ENCODE data around the gene MCF2L. TPM values are rescaled to one million over a fixed set of nuclear protein-coding genes. Genes with fewer than 3 reads are reported as not detected.
"Not testable (repeated sequence)": the region's sequence is repeated elsewhere in the genome, so short reads cannot be mapped to it uniquely, and the experiment has no call there.

The MCF2L gene
- total RNA-seq, 1 experiment from 2014 or later = 8.9 TPM

DNA sequence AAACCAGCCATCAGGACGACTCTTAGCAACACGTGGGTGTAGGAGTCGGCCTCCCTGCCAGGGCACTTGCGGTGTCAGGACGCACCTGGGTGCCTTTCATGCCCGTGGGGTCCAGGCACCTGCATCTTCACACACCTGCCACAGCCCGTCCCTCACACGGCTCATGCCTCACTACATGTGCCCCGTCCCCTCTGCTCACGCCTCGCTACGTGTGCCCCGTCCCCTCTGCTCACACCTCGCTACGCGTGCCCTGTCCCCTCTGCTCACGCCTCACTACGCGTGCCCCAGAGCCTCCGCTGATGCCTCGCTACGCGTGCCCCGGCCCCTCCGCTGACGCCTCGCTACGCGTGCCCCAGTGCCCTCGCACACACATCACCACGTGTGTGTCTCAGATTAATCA, 78.6 kb downstream of the MCF2L start:
- DNase-seq (ENCODE audit: low read depth, low spot score) = no peak
- in situ Hi-C loops (cut with HindIII; ENCODE audit: low pct_unique_long_range_greater_than_20kb, low sequenced_read_pairs) = no loop called here

DNA sequence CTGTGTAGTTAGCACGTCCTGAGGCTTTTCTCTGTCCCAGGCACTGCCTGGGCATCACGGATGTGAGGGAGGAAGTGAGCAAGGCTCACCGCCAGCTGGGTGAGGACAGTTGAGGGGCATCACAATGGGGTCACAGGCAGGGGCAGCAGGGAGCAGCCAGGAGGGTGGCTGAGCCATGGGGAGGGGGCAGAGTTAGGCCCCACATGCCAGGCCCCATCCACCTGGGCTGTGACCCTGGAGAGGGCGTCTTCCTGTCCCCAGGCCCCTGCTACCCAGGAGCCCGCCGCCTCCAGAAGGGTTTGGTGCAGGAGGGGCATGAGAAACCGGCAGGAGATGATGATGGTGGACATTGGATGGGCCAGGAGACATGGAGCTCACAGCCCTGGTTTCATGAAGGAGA, 79.8 kb downstream of the MCF2L start:
- DNase-seq (ENCODE audit: low read depth, low spot score) = no peak
- in situ Hi-C loops (cut with HindIII; ENCODE audit: low pct_unique_long_range_greater_than_20kb, low sequenced_read_pairs) = no loop called here

- DNase-seq (ENCODE audit: low read depth, low spot score) = no peak
- in situ Hi-C loops (cut with HindIII; ENCODE audit: low pct_unique_long_range_greater_than_20kb, low sequenced_read_pairs) = no loop called here
Observed at GRCh38 chr13:113049521-113049941, 80.5 kb downstream of the MCF2L start.

GRCh38 chr13:113049981-113050380, 81.0 kb downstream of the MCF2L start:
- DNase-seq (ENCODE audit: low read depth, low spot score) = no peak
- in situ Hi-C loops (cut with HindIII; ENCODE audit: low pct_unique_long_range_greater_than_20kb, low sequenced_read_pairs) = no loop called here

DNA sequence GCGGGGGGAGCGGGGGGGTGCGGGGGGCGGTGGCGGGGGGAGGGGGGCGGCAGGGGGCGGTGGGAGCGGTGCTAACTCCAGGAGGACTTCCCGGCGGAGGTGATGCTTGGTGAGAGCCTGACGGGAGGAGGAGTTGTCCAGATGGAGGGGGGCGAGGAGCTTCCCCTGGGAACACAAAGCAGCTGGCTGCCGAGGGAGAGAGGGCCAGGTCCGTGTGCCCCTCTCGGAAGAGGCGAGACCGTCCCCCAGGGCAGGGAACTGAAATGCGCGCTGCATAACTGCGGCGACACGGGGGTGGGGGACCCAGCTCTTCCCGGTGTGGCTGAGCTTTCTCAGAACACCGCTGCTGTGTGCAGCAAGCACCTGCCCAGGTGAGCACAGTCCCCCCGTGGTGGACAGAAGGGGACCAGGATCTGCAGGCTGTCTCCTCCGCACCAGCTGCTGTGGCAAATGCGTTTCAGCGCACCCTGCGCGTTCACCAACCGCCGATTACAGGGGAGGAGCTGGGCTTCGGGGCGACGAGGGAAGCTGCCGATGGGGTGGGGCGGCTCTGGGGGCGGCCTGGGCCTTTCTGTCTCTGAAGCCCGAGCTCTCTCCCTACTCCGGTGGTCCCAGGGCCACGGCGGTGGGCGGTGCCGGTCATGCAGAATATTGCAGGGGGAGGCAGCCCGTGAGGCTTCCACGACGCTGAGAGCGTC, 81.9 kb downstream of the MCF2L start:
- no peak for DNase-seq (ENCODE audit: low read depth, low spot score)
- in situ Hi-C loops (cut with HindIII; ENCODE audit: low pct_unique_long_range_greater_than_20kb, low sequenced_read_pairs) = no loop called here

DNA sequence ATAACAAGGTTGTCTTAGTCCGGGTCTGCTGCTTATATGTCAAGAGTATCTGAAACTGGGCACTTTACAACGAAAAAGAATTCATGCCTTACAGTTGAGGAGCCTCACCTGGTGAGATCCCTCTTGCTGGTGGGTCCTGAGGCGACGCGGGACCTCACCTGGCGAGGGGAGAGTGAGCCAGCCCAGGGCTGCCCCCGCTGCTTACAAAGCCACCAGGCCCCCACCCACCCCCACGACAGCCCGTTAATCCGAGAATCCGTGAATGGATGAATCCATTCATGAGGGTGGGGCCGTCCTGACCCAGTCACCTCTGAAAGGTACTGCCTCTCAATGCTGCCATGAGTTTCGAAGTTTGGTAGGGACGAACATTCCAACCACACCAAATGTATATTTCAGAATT, 82.6 kb downstream of the MCF2L start:
- no peak for DNase-seq (ENCODE audit: low read depth, low spot score)
- in situ Hi-C loops (cut with HindIII; ENCODE audit: low pct_unique_long_range_greater_than_20kb, low sequenced_read_pairs) = no loop called here

- no peak for DNase-seq (ENCODE audit: low read depth, low spot score)
Observed at GRCh38 chr13:113052206-113052605, 83.2 kb downstream of the MCF2L start.

DNA sequence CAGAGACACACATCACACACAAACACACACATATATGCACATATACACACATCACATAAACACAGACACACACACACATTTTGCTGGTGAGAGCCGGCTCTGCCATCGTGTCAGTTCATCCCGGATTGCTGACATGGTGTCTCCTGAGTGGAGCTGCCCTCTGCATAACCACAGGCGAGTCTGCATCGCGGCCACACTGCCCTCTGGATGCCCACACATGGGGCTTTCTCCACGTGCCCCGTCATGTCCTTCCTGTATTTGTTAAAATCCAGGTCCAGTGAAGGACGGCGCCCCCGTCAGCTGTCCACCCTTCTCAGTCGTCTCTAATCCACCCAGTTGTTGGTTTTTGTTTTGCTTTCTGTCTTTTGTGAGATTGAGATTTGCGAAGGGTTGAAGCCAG, 84.0 kb downstream of the MCF2L start:
- DNase-seq (ENCODE audit: low read depth, low spot score) = no peak
- in situ Hi-C loops (cut with HindIII; ENCODE audit: low pct_unique_long_range_greater_than_20kb, low sequenced_read_pairs) = no loop called here

More at GRCh38 chr13:113052206-113052605, 83.2 kb downstream of the MCF2L start:
- in situ Hi-C loops (cut with HindIII; ENCODE audit: low pct_unique_long_range_greater_than_20kb, low sequenced_read_pairs) = no loop called here

- DNase-seq (ENCODE audit: low read depth, low spot score) = no peak
- in situ Hi-C loops (cut with HindIII; ENCODE audit: low pct_unique_long_range_greater_than_20kb, low sequenced_read_pairs) = no loop called here
Observed at GRCh38 chr13:113053376-113053775, 84.4 kb downstream of the MCF2L start.

DNA sequence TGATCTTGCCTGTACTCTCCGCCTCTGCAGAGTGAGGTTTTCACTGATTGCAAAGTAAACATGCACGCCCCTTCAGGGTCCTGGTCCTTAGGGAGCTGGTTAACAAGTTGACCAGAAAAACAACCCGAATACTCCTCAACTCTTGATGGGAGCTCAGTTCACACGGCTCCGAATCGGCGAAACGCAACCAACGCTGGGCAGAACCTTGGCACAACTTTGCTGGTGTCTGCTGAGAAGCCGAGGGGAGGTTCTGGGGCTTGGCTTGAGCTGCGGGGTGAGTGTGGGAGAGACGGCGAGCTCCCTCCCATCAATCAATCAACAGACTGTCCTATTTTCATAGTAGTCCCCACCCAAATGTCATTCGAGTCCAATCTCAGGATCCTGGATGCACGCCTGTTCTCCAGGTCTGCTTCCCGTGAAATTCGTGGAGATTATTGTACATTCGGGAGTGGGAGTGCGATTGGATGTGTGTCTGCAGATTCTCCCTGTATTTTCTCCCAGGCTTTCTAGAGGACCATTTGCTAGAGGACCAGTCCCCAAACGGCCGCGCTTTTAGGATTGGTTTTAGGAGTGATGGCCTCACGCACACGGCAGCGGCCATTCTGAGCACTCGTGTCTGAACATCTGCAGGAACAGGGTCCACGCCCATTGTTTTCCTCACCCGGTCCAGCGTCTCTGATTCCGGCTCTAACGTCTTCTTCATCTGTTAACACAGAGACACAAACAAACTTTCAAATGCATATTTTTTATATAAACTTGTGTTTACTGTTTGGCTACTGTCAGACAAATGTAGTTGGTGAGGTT, 85.0 kb downstream of the MCF2L start:
- in situ Hi-C loops (cut with HindIII; ENCODE audit: low pct_unique_long_range_greater_than_20kb, low sequenced_read_pairs) = no loop called here
- no peak for DNase-seq (ENCODE audit: low read depth, low spot score)

GRCh38 chr13:113057084-113057483, 88.1 kb downstream of the MCF2L start:
- no peak for DNase-seq (ENCODE audit: low read depth, low spot score)
- in situ Hi-C loops (cut with HindIII; ENCODE audit: low pct_unique_long_range_greater_than_20kb, low sequenced_read_pairs) = no loop called here

- in situ Hi-C loops (cut with HindIII; ENCODE audit: low pct_unique_long_range_greater_than_20kb, low sequenced_read_pairs); DNase-seq (ENCODE audit: low read depth, low spot score): not testable (repeated sequence)
Observed at GRCh38 chr13:113057559-113057958, 88.5 kb downstream of the MCF2L start.

- no peak for DNase-seq (ENCODE audit: low read depth, low spot score)
- in situ Hi-C loops (cut with HindIII; ENCODE audit: low pct_unique_long_range_greater_than_20kb, low sequenced_read_pairs) = no loop called here
Observed at GRCh38 chr13:113058129-113058987, 89.3 kb downstream of the MCF2L start.

DNA sequence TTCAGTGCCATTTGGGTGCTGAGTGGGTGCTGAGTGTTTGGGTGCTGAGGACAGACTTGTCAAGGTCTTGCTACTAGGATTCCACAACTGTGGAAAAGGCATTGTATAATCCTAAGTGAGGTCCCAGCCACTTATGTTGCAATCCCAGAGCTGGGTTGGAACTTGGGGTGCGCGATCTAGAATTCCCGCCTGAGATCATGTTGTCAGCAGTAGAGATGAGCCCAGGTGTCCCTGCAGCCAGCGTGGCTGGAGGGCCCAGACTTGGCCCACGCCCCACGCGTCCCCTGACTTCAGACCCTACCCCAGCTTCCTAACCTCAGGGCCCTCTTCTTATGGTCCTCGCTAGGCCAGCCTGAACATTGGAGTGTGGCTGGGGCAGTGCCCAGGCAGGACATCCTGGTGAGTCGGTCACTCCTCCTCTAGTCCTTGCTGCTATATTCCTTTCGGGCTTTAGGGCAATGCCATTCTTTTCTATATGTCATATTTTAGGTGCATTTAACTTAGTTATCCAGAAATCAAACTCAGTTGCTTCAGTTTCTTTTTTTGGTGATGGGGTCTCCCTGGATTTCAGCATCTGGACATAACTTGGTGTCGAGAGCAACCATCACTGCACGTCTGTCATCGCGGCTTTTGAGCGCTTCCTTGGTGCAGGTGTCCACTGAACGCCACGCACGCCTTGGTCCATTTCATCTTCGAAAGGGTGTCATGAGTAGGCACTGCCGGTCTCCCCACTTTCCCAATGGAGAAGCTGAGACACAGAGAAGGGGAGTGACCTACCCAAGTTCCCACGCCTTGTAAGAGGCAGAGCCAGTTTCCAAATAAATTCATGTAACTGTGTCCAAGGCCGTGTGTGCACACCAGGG, 90.2 kb downstream of the MCF2L start:
- no peak for DNase-seq (ENCODE audit: low read depth, low spot score)
- in situ Hi-C loops (cut with HindIII; ENCODE audit: low pct_unique_long_range_greater_than_20kb, low sequenced_read_pairs) = no loop called here

DNA sequence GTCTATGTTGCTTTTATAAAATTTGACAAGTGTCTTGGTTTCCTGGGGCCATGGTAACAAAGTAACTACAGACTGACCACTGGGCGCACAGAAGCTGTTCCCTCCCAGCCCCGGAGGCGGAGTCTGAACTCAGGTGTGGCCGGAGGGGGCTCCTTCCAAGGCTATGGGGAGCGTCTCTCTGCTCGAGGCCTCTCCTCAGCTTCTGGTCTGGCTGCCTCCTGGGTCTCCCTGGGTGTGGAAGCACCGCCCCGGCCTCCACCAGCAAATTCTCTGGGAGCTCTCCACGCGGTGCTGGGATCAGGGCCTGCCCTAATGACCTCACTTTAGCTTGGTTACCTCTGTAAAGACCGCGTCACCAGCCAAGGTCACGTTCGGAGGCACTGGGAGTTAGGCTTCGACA, 90.9 kb downstream of the MCF2L start:
- in situ Hi-C loops (cut with HindIII; ENCODE audit: low pct_unique_long_range_greater_than_20kb, low sequenced_read_pairs) = no loop called here
- DNase-seq (ENCODE audit: low read depth, low spot score) = no peak

- in situ Hi-C loops (cut with HindIII; ENCODE audit: low pct_unique_long_range_greater_than_20kb, low sequenced_read_pairs) = no loop called here
- DNase-seq (ENCODE audit: low read depth, low spot score) = no peak
Observed at GRCh38 chr13:113060557-113061270, 91.7 kb downstream of the MCF2L start.

DNA sequence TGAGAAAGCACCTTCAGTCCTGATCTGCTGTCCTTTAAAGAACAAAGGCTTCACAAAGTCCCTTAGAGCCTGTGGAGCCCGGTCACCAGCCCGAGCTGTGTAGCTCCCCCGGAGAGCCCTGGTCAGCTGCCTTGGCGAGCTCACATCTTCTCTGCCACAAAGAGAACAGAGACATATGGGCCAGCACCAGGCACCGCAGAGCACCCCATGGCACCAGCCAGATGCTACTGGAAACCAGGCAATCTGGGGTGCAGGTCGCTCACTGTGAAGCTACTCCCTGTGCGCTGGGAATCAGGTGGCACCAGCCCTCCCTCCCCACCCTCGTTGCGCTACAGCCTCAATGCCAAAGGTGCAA, 92.2 kb downstream of the MCF2L start:
- in situ Hi-C loops (cut with HindIII; ENCODE audit: low pct_unique_long_range_greater_than_20kb, low sequenced_read_pairs) = no loop called here
- DNase-seq (ENCODE audit: low read depth, low spot score) = no peak

All from SK-MEL-5 (cell line).